ENCODE results near the gene SECTM1. TPM values are rescaled to one million over a fixed set of nuclear protein-coding genes. Genes with fewer than 3 reads are reported as not detected.
A peak's percentile ranks its signal among the peaks of the same experiment; 100 is the strongest.

The SECTM1 gene
- total RNA-seq, 2 donors from 2014 or later: not detected

- H3K9me3 ChIP-seq (ENCODE audit: control insufficient read depth, low read length): no peaks in the 10 kb centered on the region
- Mint-ChIP-seq H3K27ac (no peak within 1 kb of the TSS), H3K4me3 (peak within 1 kb of the TSS; percentile 47), H3K4me1 (peaks cover 2% of the 10 kb centered on the region), H3K36me3 (ENCODE audit: low read depth) (no peaks in the 10 kb centered on the region), H3K27me3 (ENCODE audit: insufficient read depth) (peaks cover 48% of the 10 kb centered on the region), H3K9me3 (no peaks in the 10 kb centered on the region)
- H3K36me3 ChIP-seq (ENCODE audit: control insufficient read depth, insufficient read depth, low read length): no peaks in the 10 kb centered on the region
- no peaks in the 10 kb centered on the region for H3K4me1 ChIP-seq (ENCODE audit: control insufficient read depth, insufficient read depth, low read length)
- H3K27me3 ChIP-seq (ENCODE audit: control insufficient read depth, insufficient read depth, low read length, poor library complexity, severe bottlenecking): peaks cover 28% of the 10 kb centered on the region
- peak; percentile 83 for DNase-seq
- H3K4me3 ChIP-seq (ENCODE audit: low read length): no peak within 1 kb of the TSS
- no peak for TF ChIP-seq CTCF (conservative IDR thresholded peaks at IDR 0.05)
- no peak within 1 kb of the TSS for H3K9ac ChIP-seq (ENCODE audit: extremely low read depth, low read length, poor library complexity, severe bottlenecking)
- 13 to 16% methylated on average over 19 to 109 of the region's 109 CpGs for WGBS, 2 experiments (ENCODE audit: insufficient coverage in 1 of 2, insufficient read length in 1 of 2)
- no peak within 1 kb of the TSS for H3K27ac ChIP-seq (ENCODE audit: low read depth, low read length)
These were observed 38.0 kb upstream of the SECTM1 start, which contains the start of gene UTS2R for GRCh38 chr17:82371333-82372248. UTS2R (plus strand) TSS chr17:82371765; CDS start chr17:82374325, 2,560 bp downstream.

GRCh38 chr17:82370471-82371332, 37.1 kb upstream of the SECTM1 start:
- H3K27me3 ChIP-seq (ENCODE audit: control insufficient read depth, insufficient read depth, low read length, poor library complexity, severe bottlenecking): peaks cover 28% of the 10 kb centered on the region
- H3K27me3 Mint-ChIP-seq (ENCODE audit: insufficient read depth): peaks cover 42% of the 10 kb centered on the region
- peaks cover 2% of the 10 kb centered on the region for H3K4me1 Mint-ChIP-seq
- H3K4me1 ChIP-seq (ENCODE audit: control insufficient read depth, insufficient read depth, low read length): no peaks in the 10 kb centered on the region
- no peak overlapping the region for H3K9ac ChIP-seq (ENCODE audit: extremely low read depth, low read length, poor library complexity, severe bottlenecking)
- no peaks in the 10 kb centered on the region for H3K9me3 Mint-ChIP-seq
- TF ChIP-seq CTCF (conservative IDR thresholded peaks at IDR 0.05): no peak
- 79 to 83% methylated on average over 24 to 38 of the region's 38 CpGs for WGBS, 2 experiments (ENCODE audit: insufficient coverage in 1 of 2, insufficient read length in 1 of 2)
- H3K4me3 ChIP-seq (ENCODE audit: low read length): no peak overlapping the region
- H3K36me3 ChIP-seq (ENCODE audit: control insufficient read depth, insufficient read depth, low read length): no peaks in the 10 kb centered on the region
- H3K36me3 Mint-ChIP-seq (ENCODE audit: low read depth): no peaks in the 10 kb centered on the region
- H3K27ac Mint-ChIP-seq: no peak overlapping the region
- H3K9me3 ChIP-seq (ENCODE audit: control insufficient read depth, low read length): no peaks in the 10 kb centered on the region
- H3K4me3 Mint-ChIP-seq: peak overlapping the region; percentile 14
- DNase-seq: no peak
- no peak overlapping the region for H3K27ac ChIP-seq (ENCODE audit: low read depth, low read length)

GRCh38 chr17:82369211-82369610, 35.6 kb upstream of the SECTM1 start:
- peaks cover 28% of the 10 kb centered on the region for H3K27me3 ChIP-seq (ENCODE audit: control insufficient read depth, insufficient read depth, low read length, poor library complexity, severe bottlenecking)
- Mint-ChIP-seq H3K4me3 (no peak overlapping the region), H3K4me1 (peaks cover 4% of the 10 kb centered on the region), H3K27me3 (ENCODE audit: insufficient read depth) (peaks cover 39% of the 10 kb centered on the region), H3K9me3 (no peaks in the 10 kb centered on the region), H3K36me3 (ENCODE audit: low read depth) (no peaks in the 10 kb centered on the region), H3K27ac (no peak overlapping the region)
- H3K4me1 ChIP-seq (ENCODE audit: control insufficient read depth, insufficient read depth, low read length): no peaks in the 10 kb centered on the region
- H3K9ac ChIP-seq (ENCODE audit: extremely low read depth, low read length, poor library complexity, severe bottlenecking): no peak overlapping the region
- no peaks in the 10 kb centered on the region for H3K9me3 ChIP-seq (ENCODE audit: control insufficient read depth, low read length)
- H3K27ac ChIP-seq (ENCODE audit: low read depth, low read length): no peak overlapping the region
- H3K36me3 ChIP-seq (ENCODE audit: control insufficient read depth, insufficient read depth, low read length): no peaks in the 10 kb centered on the region
- no peak overlapping the region for H3K4me3 ChIP-seq (ENCODE audit: low read length)
- 98% methylated on average over 6 of the region's 7 CpGs for WGBS, 2 experiments (ENCODE audit: insufficient coverage in 1 of 2, insufficient read length in 1 of 2)
- no peak for DNase-seq
- no peak for TF ChIP-seq CTCF (conservative IDR thresholded peaks at IDR 0.05)
